ENCODE data around the gene TUBB.

DNA sequence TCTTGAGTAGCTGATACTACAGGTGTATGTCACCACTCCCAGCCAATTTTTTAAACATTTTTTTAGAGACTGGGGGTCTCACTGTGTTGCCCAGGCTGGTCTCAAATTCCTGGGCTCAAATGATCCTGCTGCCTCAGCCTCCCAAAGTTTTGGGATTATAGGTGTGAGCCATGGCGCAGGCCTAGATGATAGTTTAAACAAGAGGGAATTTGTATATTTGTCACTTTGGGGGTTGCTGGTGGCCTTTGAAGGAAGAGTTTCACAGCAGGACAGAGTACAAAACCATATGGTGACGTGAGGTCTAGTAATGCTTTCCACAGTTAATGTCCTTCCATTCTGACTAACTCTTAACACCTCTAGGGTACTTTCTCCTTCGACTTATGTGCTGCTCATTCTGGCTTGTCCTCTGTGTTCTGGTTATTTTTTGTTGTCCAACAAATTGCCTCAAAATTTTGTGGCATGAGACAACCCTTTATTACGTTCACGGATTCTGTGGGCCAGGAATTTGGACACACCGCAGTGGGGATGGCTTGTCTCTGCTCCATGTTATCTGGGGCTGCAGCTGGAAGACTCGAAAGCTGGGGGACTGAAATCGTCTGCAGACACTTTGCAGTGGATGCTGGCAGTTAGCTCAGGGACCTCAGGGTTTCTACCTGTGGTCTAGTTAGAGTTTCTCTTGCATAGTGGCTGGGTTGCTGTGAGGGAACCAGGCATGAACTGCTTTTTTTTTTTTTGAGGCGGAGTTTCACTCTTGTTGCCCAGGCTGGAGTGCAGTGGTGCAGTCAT lies 47.2 kb downstream of the TUBB start:
- TF ChIP-seq, protein P1, sequence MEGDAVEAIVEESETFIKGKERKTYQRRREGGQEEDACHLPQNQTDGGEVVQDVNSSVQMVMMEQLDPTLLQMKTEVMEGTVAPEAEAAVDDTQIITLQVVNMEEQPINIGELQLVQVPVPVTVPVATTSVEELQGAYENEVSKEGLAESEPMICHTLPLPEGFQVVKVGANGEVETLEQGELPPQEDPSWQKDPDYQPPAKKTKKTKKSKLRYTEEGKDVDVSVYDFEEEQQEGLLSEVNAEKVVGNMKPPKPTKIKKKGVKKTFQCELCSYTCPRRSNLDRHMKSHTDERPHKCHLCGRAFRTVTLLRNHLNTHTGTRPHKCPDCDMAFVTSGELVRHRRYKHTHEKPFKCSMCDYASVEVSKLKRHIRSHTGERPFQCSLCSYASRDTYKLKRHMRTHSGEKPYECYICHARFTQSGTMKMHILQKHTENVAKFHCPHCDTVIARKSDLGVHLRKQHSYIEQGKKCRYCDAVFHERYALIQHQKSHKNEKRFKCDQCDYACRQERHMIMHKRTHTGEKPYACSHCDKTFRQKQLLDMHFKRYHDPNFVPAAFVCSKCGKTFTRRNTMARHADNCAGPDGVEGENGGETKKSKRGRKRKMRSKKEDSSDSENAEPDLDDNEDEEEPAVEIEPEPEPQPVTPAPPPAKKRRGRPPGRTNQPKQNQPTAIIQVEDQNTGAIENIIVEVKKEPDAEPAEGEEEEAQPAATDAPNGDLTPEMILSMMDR (conservative IDR thresholded peaks at IDR 0.05; ENCODE audit: low read length) = no peak
- TF ChIP-seq EZH2phosphoT487 (IDR thresholded peaks at IDR 0.05; ENCODE audit: borderline replicate concordance, low read depth, low read length) = no peak

All from OCI-LY7 (cell line).